HG02798 (cell line): ENCODE measurements around the gene SVIL.
A peak's percentile ranks its signal among the peaks of the same experiment; 100 is the strongest.
"Not testable (repeated sequence)": the region's sequence is repeated elsewhere in the genome, so short reads cannot be mapped to it uniquely, and the experiment has no call there.

ENCODE experiments used
- ATAC-seq: cut with Tn5 transposase; IDR thresholded peaks from one replicate; pipeline ENCODE4 v1.9.1; 2021; ENCODE audit warnings: mild to moderate bottlenecking; ENCODE audit not compliant: unreplicated experiment, poor library complexity

The SVIL gene

GRCh38 chr10:29649561-29650551, 15.1 kb upstream of the SVIL start:
- ATAC-seq: peak; percentile 65

GRCh38 chr10:29648983-29649268, 14.2 kb upstream of the SVIL start:
- ATAC-seq: no peak

DNA sequence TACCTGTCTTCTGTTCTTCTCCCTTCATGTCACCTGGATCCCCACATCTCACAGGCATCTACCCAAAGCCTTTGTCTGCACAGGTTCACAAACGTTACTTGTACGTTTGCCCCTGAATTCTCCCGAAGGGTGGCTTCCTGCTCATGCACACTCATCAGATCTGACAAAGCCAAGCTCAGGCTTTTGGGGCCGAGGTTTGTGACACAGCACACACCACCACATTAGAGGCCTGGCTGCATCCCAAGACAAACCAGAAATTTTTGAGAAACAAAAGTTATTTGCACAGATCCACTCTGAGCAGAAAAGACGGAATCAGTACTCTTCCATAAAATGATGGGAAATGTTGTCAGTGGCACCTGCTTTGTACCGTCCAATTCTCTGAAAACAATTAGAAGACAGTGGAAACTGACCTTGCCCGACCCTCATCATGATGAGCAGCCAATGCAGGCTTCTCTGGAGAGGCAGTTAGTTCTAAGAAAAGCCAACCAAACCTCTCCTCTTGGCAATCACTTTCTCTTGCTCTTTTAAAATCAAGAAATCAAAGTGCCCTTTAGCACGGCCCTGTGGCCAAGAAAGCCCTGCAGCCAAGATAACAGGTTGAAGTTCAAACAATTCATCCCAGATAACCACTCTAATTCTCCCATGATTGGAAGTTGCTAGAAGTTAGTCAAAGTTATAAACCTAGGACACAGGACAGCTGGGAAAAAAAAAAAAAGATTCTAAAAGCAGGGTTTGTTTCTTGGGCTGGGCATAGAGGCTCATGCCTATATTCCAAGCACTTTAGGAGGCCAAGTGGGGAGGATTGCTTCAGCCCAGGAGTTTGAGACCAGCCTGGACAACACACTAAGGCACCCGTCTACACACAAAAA, 13.6 kb upstream of the SVIL start:
- ATAC-seq: no peak

DNA sequence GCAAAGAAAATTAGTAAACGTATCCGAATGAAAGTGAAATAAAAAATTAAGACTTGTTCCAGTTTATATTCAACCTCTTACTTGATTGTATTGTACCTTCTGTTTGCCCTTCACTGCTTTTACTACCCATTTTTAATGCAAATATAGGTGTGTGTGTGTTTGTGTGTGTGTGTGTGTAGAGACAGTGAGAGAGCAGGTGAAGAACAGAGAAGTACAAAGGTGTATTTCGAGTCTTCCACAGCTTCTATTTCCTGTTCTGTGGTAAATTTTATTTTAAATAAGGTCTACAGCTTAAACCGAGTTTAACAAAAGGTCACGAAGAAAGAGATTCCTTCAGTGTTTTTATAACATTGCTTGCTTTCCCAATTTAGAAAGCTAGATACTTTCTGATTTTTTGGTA, 12.7 kb upstream of the SVIL start:
- no peak for ATAC-seq

GRCh38 chr10:29646960-29647461, 12.2 kb upstream of the SVIL start:
- no peak for ATAC-seq

- no peak for ATAC-seq
Measured at GRCh38 chr10:29646238-29646902, 11.6 kb upstream of the SVIL start.

DNA sequence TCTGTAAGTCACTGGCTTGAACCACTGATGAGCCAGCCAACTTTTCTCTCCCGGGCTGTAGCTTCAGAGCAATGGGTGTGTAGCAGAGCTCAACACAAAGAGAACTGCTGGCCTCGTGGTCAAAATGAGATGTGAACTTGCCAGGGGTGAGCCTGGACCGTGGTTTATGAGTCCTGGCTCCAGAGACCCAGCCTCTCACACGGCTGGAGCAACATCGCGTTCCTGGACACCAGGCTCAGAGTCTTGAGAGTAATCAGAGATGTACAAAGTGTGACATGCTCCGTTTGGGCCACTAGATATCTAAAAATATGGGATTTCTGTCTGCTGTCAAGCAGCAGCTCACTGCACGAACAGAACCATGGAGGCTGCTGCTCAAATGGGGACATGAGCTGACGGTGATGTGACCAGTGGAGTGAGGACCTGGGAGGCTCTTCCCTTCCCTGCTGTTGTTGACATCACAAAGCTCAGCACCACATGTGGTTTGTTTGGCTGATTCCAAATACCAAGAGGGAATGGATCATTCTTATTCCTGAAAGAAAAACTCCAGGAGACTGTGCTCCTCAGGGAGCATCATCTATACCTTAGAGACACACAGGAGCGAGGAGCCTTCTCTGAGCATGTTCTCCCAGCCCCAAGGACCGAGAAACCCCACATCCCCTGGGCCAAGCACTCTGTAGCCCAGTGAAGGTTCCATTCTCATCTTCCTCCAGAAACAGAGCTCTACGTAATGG, 9.2 kb upstream of the SVIL start:
- ATAC-seq: no peak

DNA sequence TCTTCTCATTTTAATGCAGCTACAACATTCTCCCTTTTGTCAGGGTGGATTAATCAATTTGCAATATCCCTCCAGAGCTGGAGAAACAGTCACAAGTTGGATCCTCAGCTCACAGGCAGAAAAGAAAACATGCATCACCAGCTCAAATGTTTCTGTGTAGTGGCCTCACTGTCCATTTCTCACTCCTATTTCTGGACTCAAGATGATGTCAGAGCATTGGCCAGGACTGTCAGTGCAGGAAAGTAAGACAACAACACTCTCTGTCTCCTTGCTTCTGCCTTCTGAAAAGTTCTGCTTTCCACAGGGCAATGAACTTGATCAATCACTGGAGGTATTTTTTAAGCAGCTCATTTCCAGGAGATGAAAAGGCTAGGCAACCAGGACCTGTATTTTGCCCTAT, 8.2 kb upstream of the SVIL start:
- ATAC-seq: no peak

GRCh38 chr10:29637537-29637936, 2.8 kb upstream of the SVIL start:
- ATAC-seq: no peak

DNA sequence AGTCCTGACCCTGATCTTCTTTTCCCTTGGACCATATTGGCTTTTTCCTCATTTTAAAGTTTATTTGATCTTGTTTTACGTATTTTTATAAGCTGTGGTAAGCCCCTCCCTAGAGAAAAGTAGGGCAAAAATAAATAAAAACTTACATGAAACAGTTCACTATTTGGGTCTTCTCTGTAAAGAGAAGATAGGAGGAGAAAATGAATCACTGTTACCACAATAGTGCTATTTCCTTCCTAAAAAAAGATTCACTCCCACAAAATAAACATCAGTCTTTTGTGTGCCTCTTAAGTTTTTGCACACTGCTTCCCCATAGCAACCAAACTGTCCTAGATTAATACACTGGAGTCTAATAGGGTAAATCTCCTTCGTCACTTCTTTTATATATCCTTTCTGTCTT, 1.4 kb upstream of the SVIL start:
- ATAC-seq: no peak

DNA sequence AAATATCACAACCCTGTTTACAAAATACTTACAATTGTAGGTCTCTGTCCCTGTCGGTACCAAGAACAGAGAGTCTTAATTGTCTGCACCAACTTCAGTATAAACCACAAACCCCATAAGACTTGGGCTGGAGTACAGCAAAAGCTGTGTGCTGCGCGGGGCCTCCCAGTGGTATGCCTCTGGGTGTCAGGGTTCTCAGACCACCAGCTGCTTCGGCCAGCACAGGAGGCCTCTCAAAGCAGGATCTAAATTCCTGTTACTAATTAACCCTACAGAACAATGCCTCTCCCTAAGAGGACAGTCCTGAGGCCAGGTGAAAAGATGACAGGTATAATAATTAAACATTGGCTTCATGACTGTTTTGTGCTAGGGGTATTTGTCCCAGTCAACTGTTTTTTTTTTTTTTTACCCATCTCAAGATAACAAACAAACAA, 957 bp upstream of the SVIL start:
- peak; percentile 75 for ATAC-seq

DNA sequence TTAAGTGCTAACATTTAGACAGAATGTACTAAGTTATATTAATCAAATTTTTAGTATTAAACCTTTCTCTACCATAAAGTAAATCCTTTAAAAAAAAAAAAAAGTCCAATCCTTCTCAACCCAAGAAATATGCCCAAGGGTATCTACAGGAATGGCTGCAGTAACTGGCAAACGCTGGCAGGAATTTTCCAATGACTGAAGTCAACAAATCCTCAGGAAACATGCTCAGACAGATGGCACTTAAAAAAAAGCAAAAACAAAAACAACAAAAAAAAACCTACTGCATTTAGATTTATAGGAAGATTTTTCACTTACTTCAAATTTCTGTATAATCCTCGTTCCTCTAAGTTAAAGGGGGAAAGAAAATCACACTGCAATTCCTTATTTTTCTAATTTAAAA, 666 bp downstream of the SVIL start:
- ATAC-seq: no peak

DNA sequence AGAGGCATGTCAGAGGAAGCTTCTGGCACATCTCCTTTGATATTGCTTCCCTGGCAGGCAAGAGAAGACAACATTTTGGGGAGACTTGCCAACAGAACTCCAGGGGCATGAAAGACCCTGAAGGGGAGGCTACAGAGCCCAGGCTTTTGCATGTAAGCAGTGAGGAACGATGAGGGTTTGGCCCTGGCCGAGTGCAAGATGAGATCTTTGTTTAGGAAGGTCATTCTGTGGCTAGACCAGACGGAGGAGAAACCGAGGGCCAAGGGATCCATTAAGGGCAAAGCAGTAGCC, 3.8 kb downstream of the SVIL start:
- no peak for ATAC-seq

DNA sequence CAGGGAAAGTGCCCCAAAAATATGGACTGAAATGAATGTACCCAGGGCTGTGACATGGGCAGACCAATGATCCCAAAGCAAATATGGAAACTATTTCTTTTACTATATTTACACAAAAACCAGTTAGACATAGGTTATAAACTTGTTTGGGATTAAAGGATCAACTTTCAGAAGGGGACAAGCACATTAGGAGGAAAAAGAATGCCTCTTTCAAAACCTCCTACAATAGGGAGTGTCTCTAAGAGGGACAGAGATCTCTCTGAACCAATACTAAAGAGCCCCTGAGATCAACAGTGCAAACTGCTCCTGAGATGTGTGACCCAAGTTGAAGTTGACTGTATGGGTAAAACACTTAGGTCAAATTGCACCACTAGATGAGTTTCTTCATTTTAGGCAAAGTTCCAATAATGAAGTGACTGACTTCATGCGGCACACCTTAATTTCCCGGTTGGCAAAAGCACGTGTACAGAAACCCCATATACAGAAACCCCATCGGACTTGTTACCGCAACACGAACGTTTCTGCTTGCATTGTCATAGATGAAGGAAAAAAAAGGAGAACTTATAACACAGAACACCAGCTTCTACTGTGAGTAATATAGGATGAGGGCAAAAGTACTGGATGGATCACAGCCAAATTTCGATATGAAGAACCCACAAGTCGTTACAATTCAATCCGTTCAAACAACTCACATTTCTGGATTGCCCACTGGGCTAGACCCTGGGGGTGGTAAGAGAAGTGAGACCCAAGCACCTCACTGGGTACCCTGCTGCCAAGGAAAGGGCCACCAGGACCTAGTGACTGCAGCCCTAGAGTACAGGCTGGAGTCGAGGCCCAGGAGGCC, 4.3 kb downstream of the SVIL start:
- ATAC-seq: no peak

- ATAC-seq: no peak
Measured at GRCh38 chr10:29628912-29629526, 5.8 kb downstream of the SVIL start.

GRCh38 chr10:29628311-29628710, 6.5 kb downstream of the SVIL start:
- ATAC-seq: no peak

DNA sequence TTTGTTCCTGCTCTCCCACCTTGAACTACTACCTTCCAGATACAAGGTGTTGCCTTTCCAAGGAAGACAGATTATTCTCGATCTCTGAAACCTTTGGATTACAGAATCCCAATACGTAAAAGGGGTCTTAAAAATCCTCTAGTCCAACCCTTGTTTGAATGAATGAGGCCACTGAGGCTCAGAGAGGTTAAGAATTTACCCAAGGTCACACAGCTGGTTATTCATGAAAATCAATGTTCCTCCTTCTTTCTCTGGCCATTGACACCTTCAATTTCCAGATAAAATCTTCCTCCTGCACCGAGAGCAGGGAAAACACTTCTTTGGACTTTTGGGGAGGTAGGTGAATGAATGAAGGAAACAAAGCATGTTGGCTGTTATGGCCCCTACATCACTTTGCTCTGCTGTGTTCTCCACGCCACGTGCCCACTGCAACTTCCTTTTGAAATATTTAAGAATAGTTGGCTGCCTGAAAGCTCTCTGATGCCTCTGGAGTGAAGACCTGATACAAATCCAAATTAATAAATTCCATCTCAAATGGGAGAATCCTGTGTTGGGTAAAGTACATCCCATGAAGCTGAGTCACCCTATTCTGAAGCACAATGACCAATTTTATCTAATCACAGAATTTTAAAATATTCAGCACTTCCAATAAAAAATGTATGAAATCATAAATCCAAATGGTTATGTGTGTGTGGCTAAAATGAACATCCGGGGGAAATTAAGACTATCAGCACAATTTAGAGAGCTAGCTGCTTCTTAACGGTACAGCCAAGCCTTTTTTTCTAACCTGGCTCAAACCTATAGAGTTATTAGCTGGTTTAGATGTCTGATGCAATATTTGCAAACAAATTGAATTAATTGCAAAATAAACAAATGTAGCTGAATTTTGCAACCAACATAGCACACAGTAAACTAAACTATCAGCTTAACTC, 7.3 kb downstream of the SVIL start:
- no peak for ATAC-seq

DNA sequence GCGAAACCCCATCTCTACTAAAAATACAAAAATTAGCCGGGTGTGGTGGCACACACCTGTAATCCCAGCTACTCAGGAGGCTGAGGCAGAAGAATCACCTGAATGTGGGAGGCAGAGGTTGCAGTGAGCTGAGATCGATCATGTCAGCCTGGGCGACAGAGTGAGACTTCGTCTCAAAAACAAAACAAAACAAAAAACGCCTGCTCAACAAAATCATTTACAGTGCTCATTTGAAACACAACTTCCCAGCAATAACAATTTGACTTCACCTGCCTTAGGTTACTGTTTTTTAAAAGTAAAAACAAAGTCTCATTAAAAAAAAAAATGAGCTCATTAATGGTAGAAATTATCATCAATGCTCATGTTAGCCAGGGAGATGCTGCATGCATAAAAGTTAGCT, 10.4 kb downstream of the SVIL start:
- not testable (repeated sequence) for ATAC-seq
